GM12875 (cell line): ENCODE results near the gene LIFR.

ENCODE experiments used
- H3K4me3 ChIP-seq: one replicate; pipeline ENCODE4 v1.5.1; 2011; ENCODE audit warnings: low read depth, low read length, control low read depth
- TF ChIP-seq, protein P1 (sequence below): IDR thresholded peaks from 2 replicates; pipeline ENCODE4 v1.5.1; 2011; ENCODE audit warnings: low read depth, mild to moderate bottlenecking, control low read depth, inconsistent platforms, low read length, moderate library complexity, borderline replicate concordance; ENCODE audit not compliant: insufficient read depth

LIFR gene

GRCh38 chr5:38591523-38591849, 35.0 kb upstream of the LIFR start:
- TF ChIP-seq, protein P1, sequence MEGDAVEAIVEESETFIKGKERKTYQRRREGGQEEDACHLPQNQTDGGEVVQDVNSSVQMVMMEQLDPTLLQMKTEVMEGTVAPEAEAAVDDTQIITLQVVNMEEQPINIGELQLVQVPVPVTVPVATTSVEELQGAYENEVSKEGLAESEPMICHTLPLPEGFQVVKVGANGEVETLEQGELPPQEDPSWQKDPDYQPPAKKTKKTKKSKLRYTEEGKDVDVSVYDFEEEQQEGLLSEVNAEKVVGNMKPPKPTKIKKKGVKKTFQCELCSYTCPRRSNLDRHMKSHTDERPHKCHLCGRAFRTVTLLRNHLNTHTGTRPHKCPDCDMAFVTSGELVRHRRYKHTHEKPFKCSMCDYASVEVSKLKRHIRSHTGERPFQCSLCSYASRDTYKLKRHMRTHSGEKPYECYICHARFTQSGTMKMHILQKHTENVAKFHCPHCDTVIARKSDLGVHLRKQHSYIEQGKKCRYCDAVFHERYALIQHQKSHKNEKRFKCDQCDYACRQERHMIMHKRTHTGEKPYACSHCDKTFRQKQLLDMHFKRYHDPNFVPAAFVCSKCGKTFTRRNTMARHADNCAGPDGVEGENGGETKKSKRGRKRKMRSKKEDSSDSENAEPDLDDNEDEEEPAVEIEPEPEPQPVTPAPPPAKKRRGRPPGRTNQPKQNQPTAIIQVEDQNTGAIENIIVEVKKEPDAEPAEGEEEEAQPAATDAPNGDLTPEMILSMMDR, result no peak
- H3K4me3 ChIP-seq, result no peak overlapping the region

GRCh38 chr5:38590838-38591522, 34.5 kb upstream of the LIFR start:
- H3K4me3 ChIP-seq, result no peak overlapping the region
- TF ChIP-seq, protein P1, result no peak

DNA sequence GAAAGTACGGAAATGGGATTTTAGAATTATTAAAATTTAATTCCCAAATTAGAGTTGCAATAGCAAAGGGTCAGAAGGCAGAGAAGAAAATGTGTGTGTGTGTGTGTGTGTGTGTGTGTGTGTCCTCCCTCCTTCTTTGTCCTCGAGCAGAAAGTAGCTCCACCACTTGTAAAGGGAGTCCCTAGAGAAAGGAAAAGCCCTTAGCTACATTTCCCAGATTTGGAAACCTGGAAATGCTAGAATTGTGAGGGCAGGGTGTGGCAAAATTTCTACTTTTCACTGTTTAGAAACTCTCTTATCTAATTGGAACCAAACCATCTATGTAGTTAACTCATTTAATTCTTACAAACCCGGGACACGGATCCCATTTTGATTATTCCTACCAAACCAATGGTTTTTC, 33.2 kb upstream of the LIFR start:
- H3K4me3 ChIP-seq, result no peak overlapping the region
- TF ChIP-seq, protein P1, result no peak

DNA sequence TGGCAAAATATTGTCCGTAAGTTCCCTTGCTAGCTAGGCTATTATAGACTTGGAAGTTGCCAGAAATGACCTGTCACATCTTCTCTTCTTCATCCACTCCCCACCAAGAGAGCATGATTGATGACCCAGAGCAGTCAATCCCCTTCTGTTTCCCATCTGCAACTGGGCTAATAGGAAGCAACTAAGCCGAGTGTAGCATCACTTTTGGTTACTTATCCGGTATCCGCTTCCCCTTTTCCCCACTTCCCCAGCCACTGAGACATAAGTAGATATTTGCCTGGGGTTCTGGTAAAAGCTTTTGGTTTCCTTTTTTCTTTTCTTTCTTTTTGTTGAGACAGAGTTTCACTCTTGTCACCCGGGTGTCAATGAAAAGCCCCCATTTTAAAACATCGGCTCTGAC, 29.4 kb upstream of the LIFR start:
- TF ChIP-seq, protein P1, result no peak
- no peak overlapping the region for H3K4me3 ChIP-seq

- TF ChIP-seq, protein P1, result no peak
- H3K4me3 ChIP-seq, result no peak overlapping the region
Observed at GRCh38 chr5:38583500-38583899, 27.1 kb upstream of the LIFR start.

GRCh38 chr5:38582975-38583319, 26.5 kb upstream of the LIFR start:
- TF ChIP-seq, protein P1, result no peak

DNA sequence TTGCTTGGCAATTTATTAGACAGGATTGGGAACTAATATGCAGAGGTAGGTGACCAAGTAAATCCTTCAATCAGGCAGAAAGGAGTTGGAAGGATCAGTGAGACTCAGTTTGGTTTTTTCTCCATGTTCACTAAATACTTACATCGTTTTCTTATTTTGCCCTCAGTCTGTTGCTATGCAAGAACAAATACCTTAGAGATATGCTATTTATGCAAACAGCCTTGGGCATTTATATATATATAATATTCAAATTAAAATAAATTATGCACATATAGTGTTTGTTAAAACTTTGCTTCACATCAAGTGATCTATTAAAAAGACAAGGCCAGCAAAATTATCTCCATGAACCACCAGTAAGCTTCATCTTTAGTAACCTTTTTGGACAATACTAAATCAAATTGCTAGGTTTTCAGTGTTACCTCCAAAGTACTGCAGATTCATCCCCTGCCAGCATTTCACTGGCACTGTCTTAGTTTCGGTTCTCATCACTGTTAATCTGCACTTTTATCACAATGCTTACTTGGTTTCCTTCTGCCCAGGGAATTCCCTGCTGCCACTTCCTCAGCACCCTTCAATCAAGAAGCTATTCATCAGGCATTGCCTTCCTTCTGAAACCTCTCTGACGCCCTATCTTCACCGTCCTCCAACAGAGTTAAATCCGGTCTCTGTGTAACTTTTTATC, 26.0 kb upstream of the LIFR start:
- H3K4me3 ChIP-seq, result no peak overlapping the region
- TF ChIP-seq, protein P1, result no peak

More at GRCh38 chr5:38582975-38583319, 26.5 kb upstream of the LIFR start:
- H3K4me3 ChIP-seq, result no peak overlapping the region
